Stimulated activated CD8-positive, alpha-beta memory T cell treated with anti-CD3 and anti-CD28 coated beads, Interleukin-15, amount 100 ng/mL, for 1 hour (primary cell): ENCODE results near the gene TMEM101.
"Not testable (repeated sequence)": the region's sequence is repeated elsewhere in the genome, so short reads cannot be mapped to it uniquely, and the experiment has no call there.

Experiments used
- DNase-seq: peaks from one replicate; pipeline ENCODE4 v3.0.0-alpha.2; 2020; ENCODE audit warnings: low read depth

Gene TMEM101

GRCh38 chr17:43974382-43975266 is 40.1 kb downstream of the TMEM101 start:
- no peak for DNase-seq

- not testable (repeated sequence) for DNase-seq
These were observed 42.1 kb downstream of the TMEM101 start for GRCh38 chr17:43972444-43973212.

DNA sequence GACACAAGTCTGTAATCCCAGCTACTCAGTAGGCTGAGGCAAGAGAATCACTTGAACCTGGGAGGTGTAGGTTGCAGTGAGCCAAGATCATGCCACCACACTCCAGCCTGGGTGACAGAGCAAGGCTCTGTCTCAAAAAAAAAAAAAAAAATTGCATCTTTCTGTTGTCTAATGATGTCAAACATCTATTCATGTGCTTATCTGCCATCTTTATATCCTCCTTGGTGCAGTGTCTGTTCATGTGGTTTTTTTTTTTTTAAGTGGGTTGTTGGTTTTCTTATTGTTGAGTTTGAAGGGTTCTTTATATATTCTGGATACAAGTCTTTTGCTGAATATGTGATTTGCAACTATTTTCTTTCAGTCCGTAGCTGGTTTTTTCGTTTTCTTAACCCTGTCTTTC is 43.3 kb downstream of the TMEM101 start:
- DNase-seq, result not testable (repeated sequence)

- DNase-seq, result no peak
These were observed 44.4 kb downstream of the TMEM101 start for GRCh38 chr17:43970366-43970765.

DNA sequence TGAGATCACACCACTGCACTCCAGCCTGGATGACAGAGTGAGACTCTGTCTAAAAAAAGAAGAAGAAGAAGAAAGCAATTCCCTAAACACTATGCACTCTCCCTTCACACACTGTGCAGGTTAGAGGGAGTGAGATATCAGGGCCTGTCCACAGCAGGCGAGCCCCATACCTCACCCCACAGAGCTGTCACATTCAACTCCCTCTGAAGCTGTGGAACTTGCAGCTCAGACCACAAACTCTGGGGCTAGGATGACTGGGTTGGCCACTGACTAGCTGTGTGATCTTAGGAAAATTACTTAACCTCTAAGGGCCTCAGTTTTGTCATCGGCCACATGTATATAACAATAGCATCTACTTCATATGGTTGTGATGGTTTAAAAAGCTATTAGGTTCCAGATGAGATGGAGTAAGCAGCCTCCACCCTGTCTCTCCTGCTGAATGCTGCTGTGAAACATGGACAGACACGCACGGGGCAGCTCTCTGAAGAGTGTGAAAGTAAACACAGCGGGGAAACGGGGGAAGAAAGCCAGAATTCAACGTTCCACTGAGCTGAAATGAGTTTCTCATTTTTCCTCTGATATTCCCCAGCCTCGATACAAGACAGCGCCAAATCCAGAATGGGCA is 47.4 kb downstream of the TMEM101 start:
- no peak for DNase-seq

- no peak for DNase-seq
These were observed 48.5 kb downstream of the TMEM101 start for GRCh38 chr17:43966276-43966675.

- no peak for DNase-seq
These were observed 52.3 kb downstream of the TMEM101 start for GRCh38 chr17:43962479-43962878.

- no peak for DNase-seq
These were observed 52.8 kb downstream of the TMEM101 start for GRCh38 chr17:43961954-43962353.

DNA sequence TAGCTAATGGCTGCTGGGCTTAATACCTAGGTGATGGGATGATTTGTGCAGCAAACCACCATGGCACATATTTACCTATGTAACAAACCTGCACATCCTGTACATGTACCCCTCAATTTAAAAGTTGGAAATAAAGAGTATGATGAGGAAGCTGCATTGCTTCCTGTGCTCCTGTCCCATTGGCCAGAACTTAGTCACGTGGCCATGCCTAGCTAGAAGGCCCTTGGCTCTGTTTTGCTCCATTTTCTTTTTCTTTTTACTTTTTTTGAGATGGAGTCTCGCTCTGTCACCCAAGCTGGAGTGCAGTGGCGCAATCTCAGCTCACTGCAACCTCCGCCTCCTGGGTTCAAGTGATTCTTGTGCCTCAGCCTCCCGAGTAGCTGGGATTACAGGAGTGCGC is 53.5 kb downstream of the TMEM101 start:
- not testable (repeated sequence) for DNase-seq
